ENCODE data around the gene PIAS4.

PIAS4 gene

GRCh38 chr19:4063369-4064148 lies 56.0 kb downstream of the PIAS4 start:
- peaks cover 0 to 21% of the 10 kb centered on the region in 2 experiments; a peak in 1 of 3 replicates for H3K36me3 ChIP-seq (ENCODE audit: control insufficient read depth in 2 of 2, insufficient read depth in 1 of 2, low read length in 2 of 2)
- peak overlapping the region; percentile 53 for H3K4me3 ChIP-seq (ENCODE audit: low read depth, low read length)
- H3K4me1 ChIP-seq (ENCODE audit: control insufficient read depth, insufficient read depth, low read length): peaks cover 4% of the 10 kb centered on the region; the same call in 1 of the 2 replicates
- CTCF ChIA-PET: interaction anchor here (0.7 kb wide), 1 partner anchor 81 kb away, joined by 3 read pairs; no protein-coding TSS in a partner anchor
- peak overlapping the region; percentile 96 for H3K27ac ChIP-seq (ENCODE audit: extremely low read depth, low read depth, low read length)
- TF ChIP-seq, protein P1, sequence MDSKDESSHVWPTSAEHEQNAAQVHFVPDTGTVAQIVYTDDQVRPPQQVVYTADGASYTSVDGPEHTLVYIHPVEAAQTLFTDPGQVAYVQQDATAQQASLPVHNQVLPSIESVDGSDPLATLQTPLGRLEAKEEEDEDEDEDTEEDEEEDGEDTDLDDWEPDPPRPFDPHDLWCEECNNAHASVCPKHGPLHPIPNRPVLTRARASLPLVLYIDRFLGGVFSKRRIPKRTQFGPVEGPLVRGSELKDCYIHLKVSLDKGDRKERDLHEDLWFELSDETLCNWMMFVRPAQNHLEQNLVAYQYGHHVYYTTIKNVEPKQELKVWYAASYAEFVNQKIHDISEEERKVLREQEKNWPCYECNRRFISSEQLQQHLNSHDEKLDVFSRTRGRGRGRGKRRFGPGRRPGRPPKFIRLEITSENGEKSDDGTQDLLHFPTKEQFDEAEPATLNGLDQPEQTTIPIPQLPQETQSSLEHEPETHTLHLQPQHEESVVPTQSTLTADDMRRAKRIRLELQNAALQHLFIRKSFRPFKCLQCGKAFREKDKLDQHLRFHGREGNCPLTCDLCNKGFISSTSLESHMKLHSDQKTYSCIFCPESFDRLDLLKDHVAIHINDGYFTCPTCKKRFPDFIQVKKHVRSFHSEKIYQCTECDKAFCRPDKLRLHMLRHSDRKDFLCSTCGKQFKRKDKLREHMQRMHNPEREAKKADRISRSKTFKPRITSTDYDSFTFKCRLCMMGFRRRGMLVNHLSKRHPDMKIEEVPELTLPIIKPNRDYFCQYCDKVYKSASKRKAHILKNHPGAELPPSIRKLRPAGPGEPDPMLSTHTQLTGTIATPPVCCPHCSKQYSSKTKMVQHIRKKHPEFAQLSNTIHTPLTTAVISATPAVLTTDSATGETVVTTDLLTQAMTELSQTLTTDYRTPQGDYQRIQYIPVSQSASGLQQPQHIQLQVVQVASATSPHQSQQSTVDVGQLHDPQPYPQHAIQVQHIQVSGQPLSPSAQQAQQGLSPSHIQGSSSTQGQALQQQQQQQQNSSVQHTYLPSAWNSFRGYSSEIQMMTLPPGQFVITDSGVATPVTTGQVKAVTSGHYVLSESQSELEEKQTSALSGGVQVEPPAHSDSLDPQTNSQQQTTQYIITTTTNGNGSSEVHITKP (tag by site-specific recombination; IDR thresholded peaks at IDR 0.05): peak; percentile 94
- peak; percentile 10; the same call in 1 of the 2 replicates for TF ChIP-seq HIC1 (tag by site-specific recombination; IDR thresholded peaks at IDR 0.05)
- TF ChIP-seq PBX3 (CRISPR knock-in tag; IDR thresholded peaks at IDR 0.05): peak; percentile 33; the same call in 1 of the 2 replicates
- TF ChIP-seq ZNF664 (tag by site-specific recombination; IDR thresholded peaks at IDR 0.05): no peak
- TF ChIP-seq ZNF335 (tag by site-specific recombination; conservative IDR thresholded peaks at IDR 0.05): peak; percentile 53
- no peak for TF ChIP-seq REPIN1 (tag by site-specific recombination; IDR thresholded peaks at IDR 0.05; ENCODE audit: low read depth)
- TF ChIP-seq, protein P2, sequence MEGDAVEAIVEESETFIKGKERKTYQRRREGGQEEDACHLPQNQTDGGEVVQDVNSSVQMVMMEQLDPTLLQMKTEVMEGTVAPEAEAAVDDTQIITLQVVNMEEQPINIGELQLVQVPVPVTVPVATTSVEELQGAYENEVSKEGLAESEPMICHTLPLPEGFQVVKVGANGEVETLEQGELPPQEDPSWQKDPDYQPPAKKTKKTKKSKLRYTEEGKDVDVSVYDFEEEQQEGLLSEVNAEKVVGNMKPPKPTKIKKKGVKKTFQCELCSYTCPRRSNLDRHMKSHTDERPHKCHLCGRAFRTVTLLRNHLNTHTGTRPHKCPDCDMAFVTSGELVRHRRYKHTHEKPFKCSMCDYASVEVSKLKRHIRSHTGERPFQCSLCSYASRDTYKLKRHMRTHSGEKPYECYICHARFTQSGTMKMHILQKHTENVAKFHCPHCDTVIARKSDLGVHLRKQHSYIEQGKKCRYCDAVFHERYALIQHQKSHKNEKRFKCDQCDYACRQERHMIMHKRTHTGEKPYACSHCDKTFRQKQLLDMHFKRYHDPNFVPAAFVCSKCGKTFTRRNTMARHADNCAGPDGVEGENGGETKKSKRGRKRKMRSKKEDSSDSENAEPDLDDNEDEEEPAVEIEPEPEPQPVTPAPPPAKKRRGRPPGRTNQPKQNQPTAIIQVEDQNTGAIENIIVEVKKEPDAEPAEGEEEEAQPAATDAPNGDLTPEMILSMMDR (tag by site-specific recombination; IDR thresholded peaks at IDR 0.05): peak; percentile 57; the same call in 1 of the 2 replicates
- peak; percentile 98 for TF ChIP-seq ZNF768 (tag by site-specific recombination; IDR thresholded peaks at IDR 0.05)
- POLR2A ChIA-PET: interaction anchor here (0.6 to 1.8 kb wide), 3 partner anchors 18 to 78 kb away, joined by 3 to 6 read pairs (median 6); partner anchors contain the start of gene EEF2
- H3K9me3 ChIP-seq (ENCODE audit: control insufficient read depth, insufficient read depth, low read depth, low read length): no peaks in the 10 kb centered on the region

DNA sequence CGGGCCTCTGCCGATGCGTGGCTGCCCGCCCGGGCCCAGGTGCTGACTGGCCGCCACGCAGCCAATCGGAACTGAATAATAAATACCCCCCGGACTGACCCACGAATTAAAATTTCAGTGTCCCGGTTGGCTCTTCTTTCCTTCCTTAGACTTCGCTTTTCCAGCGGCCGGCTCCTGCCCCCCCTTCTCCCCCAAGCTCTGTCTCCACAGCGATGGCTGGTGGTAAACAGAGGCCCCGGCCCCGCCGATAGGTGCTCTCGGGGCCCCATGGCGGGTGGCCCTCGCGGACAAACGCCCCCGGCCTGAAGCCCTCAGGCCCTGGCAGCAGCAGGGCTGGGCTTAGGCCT lies 56.6 kb downstream of the PIAS4 start:
- CTCF ChIA-PET: interaction anchor here (0.7 kb wide), 1 partner anchor 82 kb away, joined by 3 read pairs; no protein-coding TSS in a partner anchor
- Histone ChIP-seq H3K4me3 (ENCODE audit: low read depth, low read length) (peak overlapping the region; percentile 53), H3K4me1 (ENCODE audit: control insufficient read depth, insufficient read depth, low read length) (peaks cover 4% of the 10 kb centered on the region; the same call in 1 of the 2 replicates), H3K9me3 (ENCODE audit: control insufficient read depth, insufficient read depth, low read depth, low read length) (no peaks in the 10 kb centered on the region), H3K27ac (ENCODE audit: extremely low read depth, low read depth, low read length) (peak overlapping the region; percentile 96), H3K36me3 (ENCODE audit: control insufficient read depth in 2 of 2, insufficient read depth in 1 of 2, low read length in 2 of 2) (peaks cover 0 to 21% of the 10 kb centered on the region in 2 experiments; a peak in 1 of 3 replicates)
- POLR2A ChIA-PET: interaction anchor here (0.6 to 1.8 kb wide), 2 partner anchors 23 to 79 kb away, joined by 6 read pairs; partner anchors contain the start of gene EEF2
- TF ChIP-seq YY2 (tag by site-specific recombination; IDR thresholded peaks at IDR 0.05): no peak
- TF ChIP-seq BCL11B (tag by site-specific recombination; IDR thresholded peaks at IDR 0.05; ENCODE audit: low read depth): no peak
- TF ChIP-seq ZFP69B (tag by site-specific recombination; IDR thresholded peaks at IDR 0.05): no peak
- TF ChIP-seq ZBTB17 (tag by site-specific recombination; IDR thresholded peaks at IDR 0.05): peak; percentile 41; the same call in 1 of the 2 replicates
- peak; percentile 54 for TF ChIP-seq ZBTB20 (tag by site-specific recombination; IDR thresholded peaks at IDR 0.05)
- TF ChIP-seq FEZF1 (tag by site-specific recombination; IDR thresholded peaks at IDR 0.05): no peak
- no peak for TF ChIP-seq ZBTB7A (tag by site-specific recombination; IDR thresholded peaks at IDR 0.05; ENCODE audit: low read depth)
- no peak for TF ChIP-seq ZNF24 (tag by site-specific recombination; IDR thresholded peaks at IDR 0.05)
- no peak for TF ChIP-seq ZNF747 (tag by site-specific recombination; IDR thresholded peaks at IDR 0.05)
- TF ChIP-seq ZSCAN30 (tag by site-specific recombination; IDR thresholded peaks at IDR 0.05): 0 out of 2 replicates have a peak, but pooled peaks have one; percentile 95
- peak; percentile 99 for TF ChIP-seq ZNF341 (tag by site-specific recombination; IDR thresholded peaks at IDR 0.05; ENCODE audit: low read depth)
- TF ChIP-seq PATZ1 (tag by site-specific recombination; IDR thresholded peaks at IDR 0.05): peak; percentile 94
- TF ChIP-seq BCL11A (tag by site-specific recombination; IDR thresholded peaks at IDR 0.05; ENCODE audit: low read depth): no peak
- TF ChIP-seq ZIC2 (tag by site-specific recombination; IDR thresholded peaks at IDR 0.05): no peak
- no peak for TF ChIP-seq ZNF792 (tag by site-specific recombination; IDR thresholded peaks at IDR 0.05)

Data from HEK293 (cell line).